HG03571 (cell line): ENCODE data around the gene C1orf53.

ENCODE experiments used
- ATAC-seq: cut with Tn5 transposase; IDR thresholded peaks from one replicate; pipeline ENCODE4 v1.9.1; 2021; ENCODE audit not compliant: unreplicated experiment

C1orf53 gene

DNA sequence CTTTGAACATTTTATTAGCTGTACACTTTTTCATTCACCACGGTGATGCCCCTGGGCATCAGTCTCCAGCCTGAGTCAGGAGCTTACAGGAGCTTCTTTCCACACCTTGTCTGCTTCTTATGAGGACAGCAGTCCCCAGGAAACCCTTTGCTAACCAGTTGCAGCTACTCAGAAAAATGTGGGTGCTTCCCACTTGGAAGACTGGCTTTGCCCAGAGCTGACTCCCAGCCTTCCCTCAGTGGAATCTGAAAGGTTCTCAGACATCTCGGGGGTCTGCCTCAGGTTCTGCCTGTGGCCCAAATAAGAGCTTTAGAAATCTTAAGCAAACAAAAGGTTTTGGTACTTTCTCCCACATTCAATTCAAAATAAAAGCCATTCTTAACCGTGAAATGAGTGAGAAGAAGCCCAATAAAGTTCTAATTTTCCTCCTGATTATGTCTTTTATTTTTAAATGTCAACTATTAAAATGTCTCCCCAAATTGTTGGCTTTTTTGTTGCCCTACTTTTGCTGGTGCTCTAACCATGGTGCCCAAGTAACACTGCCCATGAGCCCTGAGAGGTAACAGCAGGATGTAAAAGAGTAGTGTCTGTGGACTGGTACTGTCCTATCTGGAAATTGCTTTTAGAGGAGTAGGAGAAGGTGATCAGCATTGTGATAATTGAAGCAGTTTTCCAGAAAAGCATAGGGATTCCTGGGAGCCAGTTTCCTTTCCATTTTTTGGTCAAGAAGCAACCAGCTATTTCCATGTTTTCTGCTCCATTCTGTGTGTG is 5.6 kb downstream of the C1orf53 start:
- ATAC-seq = no peak

- no peak for ATAC-seq
Observed at GRCh38 chr1:197908716-197909220, 6.3 kb downstream of the C1orf53 start.

DNA sequence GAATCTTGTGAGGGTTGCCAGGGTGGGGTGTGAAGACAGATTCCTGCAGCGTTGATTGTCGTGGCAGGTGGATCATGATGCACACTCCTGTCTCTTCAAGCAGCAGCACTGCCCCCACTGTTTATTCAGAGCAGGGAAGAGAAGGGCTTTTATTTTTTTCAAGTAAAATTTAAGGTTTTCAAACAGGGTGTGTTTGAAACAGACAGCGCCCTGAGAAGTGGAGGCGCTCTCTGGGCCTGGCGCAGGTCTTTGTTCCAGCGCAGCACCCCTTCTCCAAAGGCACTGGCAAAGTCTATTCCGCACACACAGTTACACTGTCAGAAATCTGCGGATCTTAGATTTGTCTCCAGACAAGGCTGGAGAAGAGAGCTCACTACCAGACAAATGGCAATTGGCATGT is 7.0 kb downstream of the C1orf53 start:
- no peak for ATAC-seq

DNA sequence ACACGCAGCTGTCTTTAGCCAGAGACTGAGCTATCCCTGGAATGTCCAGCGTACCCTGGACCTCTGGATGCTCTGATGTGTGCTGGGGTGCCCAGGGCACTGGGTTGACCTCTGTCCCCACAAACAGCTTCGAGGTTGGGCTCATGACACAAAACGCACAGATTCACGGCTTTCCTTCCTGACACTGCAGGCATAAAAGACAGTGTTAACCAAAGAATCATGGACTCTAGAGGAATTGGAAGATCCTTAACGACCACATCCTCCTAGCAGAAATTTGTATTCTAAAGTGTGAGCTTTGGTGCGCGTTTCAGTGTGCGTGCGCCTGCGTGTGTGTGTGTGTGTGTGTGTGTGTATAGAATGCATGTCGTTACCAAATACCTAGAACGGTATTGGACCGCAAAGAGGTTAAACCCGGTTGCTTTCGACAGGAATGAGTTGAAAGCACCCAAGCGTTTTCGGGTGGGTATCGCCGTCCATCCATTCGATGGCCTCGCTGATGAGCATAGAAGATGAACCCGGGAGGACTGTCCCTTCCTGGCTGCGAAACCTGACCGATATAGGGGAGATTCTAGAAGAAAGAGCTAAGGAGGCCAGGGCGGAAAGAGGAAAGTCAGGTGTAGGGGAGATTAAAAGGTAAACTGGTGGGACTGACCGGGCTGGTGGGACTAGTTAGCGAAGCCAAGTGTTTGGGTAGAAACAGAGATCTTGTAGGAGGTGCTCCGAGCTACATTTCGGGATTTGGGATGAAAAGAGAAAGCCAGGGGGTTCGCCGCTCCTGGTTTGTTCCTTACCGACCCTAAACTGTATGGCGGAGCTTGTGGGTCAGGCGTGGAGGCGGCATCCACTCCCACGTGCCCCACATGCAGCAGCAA is 7.9 kb downstream of the C1orf53 start:
- ATAC-seq = no peak

- ATAC-seq = no peak
Observed at GRCh38 chr1:197911111-197911856, 8.9 kb downstream of the C1orf53 start.

DNA sequence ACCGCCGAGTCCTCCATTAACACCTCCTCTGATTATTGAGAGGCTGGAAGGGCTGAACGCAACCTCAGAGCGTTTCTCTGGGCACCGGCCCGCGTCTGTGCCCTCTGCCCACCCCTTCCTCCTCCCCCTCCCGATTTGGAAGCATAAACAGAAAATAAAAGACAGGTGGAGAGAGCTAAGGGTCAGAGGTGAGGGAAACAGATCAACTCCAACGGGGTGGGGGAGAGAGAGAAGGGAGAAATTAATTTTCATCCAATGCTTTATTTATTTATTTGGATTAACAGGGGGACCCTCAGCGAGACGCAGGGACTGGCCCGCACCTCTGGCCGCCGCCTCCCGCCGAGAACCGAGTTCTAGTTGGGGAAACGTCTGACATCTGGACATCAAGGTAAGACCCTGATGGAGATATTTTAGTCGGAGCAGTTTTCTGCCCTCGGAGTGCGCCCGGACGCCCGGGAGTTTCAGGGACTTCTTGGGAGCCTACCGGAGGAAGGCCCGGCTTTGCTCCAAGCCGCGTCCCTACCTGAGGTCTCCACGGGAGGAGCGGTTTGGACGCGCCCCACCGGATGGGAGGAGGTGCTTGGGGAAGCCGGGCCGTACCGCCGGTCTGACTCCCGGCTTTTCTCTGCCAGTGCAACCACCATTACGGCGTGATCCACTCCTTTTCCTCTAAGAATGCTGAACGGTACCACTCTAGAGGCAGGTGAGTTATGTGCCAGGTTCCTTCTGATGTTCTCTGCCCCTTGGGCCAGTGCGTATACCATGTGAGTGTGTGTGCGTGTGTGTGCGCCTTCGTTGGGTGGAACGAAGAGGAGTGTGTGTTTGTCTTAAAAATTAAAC is 9.6 kb downstream of the C1orf53 start:
- no peak for ATAC-seq

DNA sequence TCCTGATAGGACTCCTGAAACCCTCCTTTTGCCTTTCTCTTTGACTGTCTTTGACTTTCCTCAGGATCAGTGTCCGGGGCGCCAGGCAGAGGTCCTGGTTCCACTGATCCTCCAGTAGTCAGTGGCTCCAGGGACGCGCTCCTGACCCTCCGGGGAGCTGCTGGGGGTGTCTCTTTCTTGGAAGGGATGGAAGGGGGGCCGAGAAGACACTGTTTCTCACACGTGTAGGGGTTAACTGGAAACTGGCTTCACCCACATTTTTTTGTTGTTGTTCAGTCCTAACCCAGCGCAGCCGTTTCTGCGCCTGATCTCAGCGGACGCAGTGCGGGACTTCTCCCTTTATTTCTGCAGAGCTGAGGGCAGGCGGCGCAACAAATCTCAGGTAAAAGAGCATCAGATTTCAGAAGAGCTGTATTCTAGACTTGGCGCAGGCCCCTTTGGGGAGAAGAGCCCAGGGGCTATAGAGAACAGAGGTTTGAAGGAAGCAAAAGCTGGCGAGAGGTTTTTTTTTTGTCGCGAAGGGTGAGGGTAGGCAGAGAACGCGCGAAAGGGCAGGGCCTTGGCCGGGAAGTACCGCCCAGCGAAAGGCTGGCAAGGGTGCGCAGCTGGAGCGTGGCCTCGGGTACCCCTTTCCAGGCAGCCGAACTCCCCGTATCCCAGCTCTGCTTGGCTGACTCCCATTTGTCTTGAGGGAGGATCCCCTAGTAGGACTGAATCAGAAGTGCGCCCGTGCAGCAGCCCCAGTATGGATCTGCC is 10.5 kb downstream of the C1orf53 start:
- ATAC-seq = no peak

DNA sequence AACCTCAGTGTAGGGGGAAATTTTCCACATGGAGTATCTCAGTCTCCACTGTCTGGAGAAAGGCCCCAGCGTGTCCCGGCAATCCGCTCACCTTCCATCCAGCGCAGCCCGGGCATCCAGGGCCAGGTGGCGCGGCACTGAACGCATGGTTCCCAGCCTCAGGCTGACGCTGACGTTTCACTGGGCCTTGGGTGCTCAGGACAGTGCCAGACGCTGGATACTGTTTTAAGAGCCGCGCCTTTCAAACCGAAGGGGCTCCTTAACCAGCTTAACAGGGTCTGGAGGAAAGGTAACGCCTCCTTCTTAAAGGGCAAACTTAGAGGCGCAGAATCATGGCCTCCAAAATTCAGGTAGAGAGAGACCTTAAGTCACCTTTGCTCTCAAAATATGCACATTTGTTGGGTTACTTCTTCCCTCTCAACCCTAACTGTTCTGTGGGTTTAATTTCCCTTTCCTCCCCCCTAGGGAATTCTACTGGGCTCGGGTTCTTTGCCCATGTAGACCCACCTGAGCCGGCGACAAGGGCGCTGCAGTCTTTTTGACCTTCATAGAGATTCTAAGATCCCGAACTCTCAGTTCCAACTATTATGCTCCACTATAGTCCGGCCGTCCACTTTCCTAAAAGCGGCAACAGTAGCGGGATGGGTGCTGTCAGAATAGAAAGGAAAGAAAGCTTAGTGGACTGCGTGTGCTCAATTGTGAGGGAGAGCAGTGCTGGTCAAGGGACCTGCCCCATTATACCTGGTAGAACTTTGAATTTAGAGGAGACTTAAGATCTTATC is 11.3 kb downstream of the C1orf53 start:
- ATAC-seq = no peak

- no peak for ATAC-seq
Observed at GRCh38 chr1:197914510-197914909, 12.1 kb downstream of the C1orf53 start.

GRCh38 chr1:197915260-197915861 is 12.9 kb downstream of the C1orf53 start:
- no peak for ATAC-seq

- ATAC-seq = no peak
Observed at GRCh38 chr1:197915862-197916499, 13.6 kb downstream of the C1orf53 start.

GRCh38 chr1:197916500-197916983 is 14.1 kb downstream of the C1orf53 start:
- no peak for ATAC-seq

DNA sequence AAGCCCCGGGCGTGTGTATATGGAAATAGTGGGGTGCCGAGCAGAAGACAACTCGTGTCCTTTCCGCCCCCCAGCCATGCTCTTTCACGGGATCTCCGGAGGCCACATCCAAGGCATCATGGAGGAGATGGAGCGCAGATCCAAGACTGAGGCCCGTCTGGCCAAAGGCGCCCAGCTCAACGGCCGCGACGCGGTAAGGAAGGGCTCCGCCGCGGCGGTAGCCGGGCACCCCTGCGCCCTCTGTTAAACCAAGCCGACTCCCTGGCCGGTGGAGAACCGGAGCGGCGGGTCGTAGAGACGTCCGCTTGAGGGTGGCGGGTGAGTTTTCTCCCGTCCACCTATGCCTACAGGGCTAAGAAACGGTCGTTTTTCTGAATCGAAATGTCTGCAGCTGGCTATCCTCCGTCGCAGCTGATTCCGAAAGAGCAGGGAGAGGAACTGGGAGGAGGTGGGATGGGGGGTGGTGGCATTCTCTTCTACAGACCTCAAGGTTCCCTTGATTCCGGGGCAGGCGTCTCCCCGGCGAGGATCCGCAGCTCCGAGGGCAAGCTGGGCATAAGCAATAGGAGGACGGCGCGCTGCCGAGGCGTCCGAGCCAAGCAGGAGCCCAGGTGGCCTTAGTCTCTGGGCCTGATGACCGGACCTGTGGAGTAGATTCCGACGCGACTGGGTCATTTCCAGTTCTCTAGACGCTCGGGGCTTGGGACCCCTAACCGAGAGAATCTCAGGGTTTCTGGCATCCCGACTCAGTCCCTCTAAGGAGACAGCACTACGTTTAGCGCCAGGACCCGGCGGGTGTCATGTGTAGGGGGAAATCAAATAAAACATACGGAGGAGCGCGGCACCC is 15.6 kb downstream of the C1orf53 start:
- no peak for ATAC-seq

- ATAC-seq = no peak
Observed at GRCh38 chr1:197918807-197919345, 16.4 kb downstream of the C1orf53 start.

GRCh38 chr1:197919346-197920066 is 17.1 kb downstream of the C1orf53 start:
- no peak for ATAC-seq

DNA sequence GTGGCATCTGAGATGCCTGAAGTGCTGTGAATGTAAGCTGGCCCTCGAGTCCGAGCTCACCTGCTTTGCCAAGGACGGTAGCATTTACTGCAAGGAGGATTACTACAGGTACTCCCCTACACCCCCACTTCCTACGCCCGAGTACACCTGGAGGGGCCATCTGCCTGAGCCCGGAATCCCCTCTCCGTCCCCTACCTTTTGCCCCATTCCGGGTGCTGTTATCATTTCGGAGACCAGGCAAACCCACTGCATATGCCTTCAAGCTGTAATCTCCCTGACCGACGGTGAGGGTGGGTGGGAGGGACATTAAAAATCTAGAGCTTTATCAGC is 17.6 kb downstream of the C1orf53 start:
- no peak for ATAC-seq
